SKM-1 treated with dmso at 0.1 percent for 144 hours (cell line): Measurements from ENCODE around the gene LMBRD2.
"Not testable (repeated sequence)": the region's sequence is repeated elsewhere in the genome, so short reads cannot be mapped to it uniquely, and the experiment has no call there.

ENCODE experiments used
- DNase-seq: peaks from one replicate; lab custom pipeline; 2025; ENCODE audit not compliant: unreplicated experiment; lab: John Stamatoyannopoulos, UW

The LMBRD2 gene

GRCh38 chr5:36151434-36152323 lies at the start of gene LMBRD2, which contains the start of gene SKP2:
Gene LMBRD2, minus strand, starts transcription at chr5:36151887. Its CDS starts 8,538 bp downstream, at chr5:36143349.
Gene SKP2, plus strand, starts transcription at chr5:36152111. Its CDS starts 152 bp downstream, at chr5:36152263.
- DNase-seq: peak; percentile 97

GRCh38 chr5:36200513-36200912 lies 48.8 kb upstream of the LMBRD2 start:
- DNase-seq: no peak

- DNase-seq: no peak
These were observed 47.9 kb upstream of the LMBRD2 start for GRCh38 chr5:36199620-36200019.

- not testable (repeated sequence) for DNase-seq
These were observed 47.1 kb upstream of the LMBRD2 start for GRCh38 chr5:36198783-36199182.

GRCh38 chr5:36198281-36198680 lies 46.6 kb upstream of the LMBRD2 start:
- DNase-seq: no peak

- no peak for DNase-seq
These were observed 42.1 kb upstream of the LMBRD2 start for GRCh38 chr5:36193746-36194145.

GRCh38 chr5:36184408-36184807 lies 32.7 kb upstream of the LMBRD2 start:
- DNase-seq: not testable (repeated sequence)

- no peak for DNase-seq
These were observed 30.1 kb upstream of the LMBRD2 start for GRCh38 chr5:36181774-36182173.

GRCh38 chr5:36180556-36181350 lies 29.1 kb upstream of the LMBRD2 start:
- DNase-seq: no peak

- no peak for DNase-seq
These were observed 28.3 kb upstream of the LMBRD2 start for GRCh38 chr5:36179950-36180349.

GRCh38 chr5:36178524-36178890 lies 26.8 kb upstream of the LMBRD2 start:
- DNase-seq: no peak

- DNase-seq: no peak
These were observed 26.2 kb upstream of the LMBRD2 start for GRCh38 chr5:36177715-36178523.

- DNase-seq: no peak
These were observed 25.5 kb upstream of the LMBRD2 start for GRCh38 chr5:36177154-36177553.

GRCh38 chr5:36175043-36175442 lies 23.4 kb upstream of the LMBRD2 start:
- no peak for DNase-seq

- DNase-seq: no peak
These were observed 22.4 kb upstream of the LMBRD2 start for GRCh38 chr5:36174119-36174518.

- DNase-seq: no peak
These were observed 21.7 kb upstream of the LMBRD2 start for GRCh38 chr5:36173426-36173825.

- no peak for DNase-seq
These were observed 20.9 kb upstream of the LMBRD2 start for GRCh38 chr5:36172599-36172998.

- no peak for DNase-seq
These were observed 19.2 kb upstream of the LMBRD2 start for GRCh38 chr5:36170832-36171424.

- DNase-seq: no peak
These were observed 17.1 kb upstream of the LMBRD2 start for GRCh38 chr5:36168737-36169136.

- no peak for DNase-seq
These were observed 12.8 kb upstream of the LMBRD2 start for GRCh38 chr5:36164461-36164860.
